GM12878 (cell line): ENCODE results near the gene PRDM4. TPM values are rescaled to one million over a fixed set of nuclear protein-coding genes. Genes with fewer than 3 reads are reported as not detected.

Experiments
- ATAC-seq: fragments of 200-7000 bp; cut with Tn5 transposase; 3 replicates; pipeline ENCODE4 v1.9.1; 2020; ENCODE audit warnings: mild to moderate bottlenecking, moderate library complexity
- BruUV-seq: library from RNA; stranded (reverse); fragments of 400-500 nt; replicated peaks from 2 replicates; lab custom pipeline; 2021; lab: Mats Ljungman, UMichigan
- CTCF ChIA-PET: fragments of 300-600 bp; sonication (Branson Sonifier 250); formaldehyde crosslinking; extraction: SDS; loops from one replicate; lab custom pipeline; 2021; ENCODE audit warnings: inconsistent platforms; lab: Yijun Ruan, JAX
- POLR2A ChIA-PET: fragments of 350-600 bp; formaldehyde crosslinking; extraction: SDS; loops from one replicate; lab custom pipeline; 2021; ENCODE audit warnings: inconsistent platforms; lab: Charles Lee
- RAD21 ChIA-PET: fragments of 300-600 bp; sonication (Branson Sonifier 250); formaldehyde crosslinking; loops from one replicate; lab custom pipeline; 2023; ENCODE audit warnings: antibody characterized with exemption; ENCODE audit not compliant: unreplicated experiment; lab: Charles Lee
- SMC1A ChIA-PET: fragments of 300-600 bp; sonication (Branson Sonifier 250); formaldehyde crosslinking; loops from one replicate; lab custom pipeline; 2023; ENCODE audit not compliant: unreplicated experiment, uncharacterized antibody; lab: Charles Lee
- DNase-seq: peaks from one replicate; pipeline ENCODE4 v3.0.0-alpha.2; 2011; ENCODE audit warnings: low read depth, low spot score
- FAIRE-seq: peaks from 3 replicates; lab custom pipeline; 2011; peaks lifted over from hg19 to GRCh38; lab: Jason Lieb, UNC
- H2AFZ ChIP-seq: 2 replicates; pipeline ENCODE4 v1.6.0; 2011; ENCODE audit warnings: low read depth, low read length, control low read depth; ENCODE audit not compliant: control insufficient read depth
- H3K27ac ChIP-seq: 2 replicates; pipeline ENCODE4 v1.5.1; 2011; ENCODE audit warnings: control low read depth; ENCODE audit not compliant: control insufficient read depth, insufficient read depth
- H3K27me3 ChIP-seq, 2 experiments: replicated peaks in 1 of 2; 2 replicates each; pipeline versions ENCODE4 v1.6.0 to v1.6.1; 2011; ENCODE audit warnings: low read length in 1 of 2; ENCODE audit not compliant: control insufficient read depth in 2 of 2, insufficient read depth in 2 of 2
- H3K36me3 ChIP-seq, 2 experiments: 2 replicates each; pipeline ENCODE4 v1.5.1; 2011; ENCODE audit warnings: low read length in 1 of 2; ENCODE audit not compliant: control insufficient read depth in 2 of 2, insufficient read depth in 2 of 2
- H3K4me1 ChIP-seq: 2 replicates; pipeline ENCODE4 v1.6.1; 2011; ENCODE audit warnings: mild to moderate bottlenecking, low read length, moderate library complexity, mixed read lengths; ENCODE audit not compliant: control insufficient read depth, insufficient read depth
- H3K4me2 ChIP-seq: 2 replicates; pipeline ENCODE4 v1.6.0; 2011; ENCODE audit warnings: control low read depth; ENCODE audit not compliant: control insufficient read depth, insufficient read depth
- H3K4me3 ChIP-seq: fragments of 200-600 bp; sonication (generic); 2 replicates; pipeline ENCODE4 v1.5.1; 2016
- H3K79me2 ChIP-seq: 2 replicates; pipeline ENCODE4 v1.6.0; 2011; ENCODE audit warnings: low read length; ENCODE audit not compliant: control insufficient read depth, insufficient read depth
- H3K9ac ChIP-seq: 2 replicates; pipeline ENCODE4 v1.8.0; 2011; ENCODE audit warnings: low read length, control low read depth, mixed read lengths; ENCODE audit not compliant: control insufficient read depth, insufficient read depth
- H3K9me3 ChIP-seq: replicated peaks from 3 replicates; pipeline ENCODE4 v1.5.1; 2011; ENCODE audit warnings: mild to moderate bottlenecking, low read length; ENCODE audit not compliant: control insufficient read depth, insufficient read depth
- H4K20me1 ChIP-seq: 2 replicates; pipeline ENCODE4 v1.6.0; 2011; ENCODE audit not compliant: control insufficient read depth, insufficient read depth
- BHLHE40 ChIP-seq, 2 experiments: fragments of 450-650 bp in 1 of 2; IDR thresholded peaks; 2 replicates each; pipeline ENCODE4 v1.6.1; 2011 to 2017; ENCODE audit warnings: low read depth in 2 of 2, borderline replicate concordance in 1 of 2, improper control_type of control experiment in 1 of 2, low read length in 1 of 2, mild to moderate bottlenecking in 1 of 2
- NR2F1 ChIP-seq: fragments of 450-650 bp; conservative IDR thresholded peaks from 2 replicates; pipeline ENCODE4 v1.6.1; 2017; ENCODE audit warnings: mild to moderate bottlenecking
- RAD51 ChIP-seq: fragments of 450-650 bp; IDR thresholded peaks from 2 replicates; pipeline ENCODE4 v1.6.1; 2016; ENCODE audit warnings: moderate library complexity, mild to moderate bottlenecking, inconsistent platforms
- RBBP5 ChIP-seq: fragments of 200-600 bp; sonication (generic); conservative IDR thresholded peaks from 2 replicates; pipeline ENCODE4 v1.6.1; 2016
- YBX1 ChIP-seq: fragments of 450-650 bp; IDR thresholded peaks from 2 replicates; pipeline ENCODE4 v1.6.1; 2016; ENCODE audit warnings: antibody characterized with exemption
- WGBS: methylation state at CpG from one replicate; pipeline ENCODE4 v1.1.6; 2016; ENCODE audit warnings: low lambda C conversion rate; ENCODE audit not compliant: insufficient replicate concordance, insufficient coverage; ENCODE audit errors: missing lambda C conversion rate; 5-methylcytosine and 5-hydroxymethylcytosine counted together
- in situ Hi-C: fragments of 300-500 bp; cut with MboI; formaldehyde crosslinking; loops from 9 replicates; pipeline ENCODE4 v1.14.3; 2018; ENCODE audit warnings: mixed read lengths
- intact Hi-C: fragments of 100-400 bp; cut with micrococcal nuclease; formaldehyde crosslinking; loops from one replicate; pipeline ENCODE4 v1.14.2; 2022; ENCODE audit not compliant: unreplicated experiment
- polyA plus RNA-seq, 11 experiments: library from polyadenylated mRNA; depleted of rRNA in 4 of 11; unstranded in 6 of 11; stranded (reverse) in 5 of 11; fragments of >200 nt; fragmentation: Nextera tagmentation in 4 of 11; fragmentation: Illumina TruSeq in 1 of 11; extraction: Ambion mirVana in 4 of 11; extraction: Trizol in 1 of 11; gene quantifications; 1 replicate in 1 of 11; 2 replicates in 10 of 11; pipeline versions ENCODE4 v1.2.1 to v1.2.3, GENCODE V29; 2011 to 2016; ENCODE audit warnings: inconsistent platforms in 2 of 11, missing spikeins in 2 of 11, low read depth in 1 of 11
- total RNA-seq, 4 experiments: library from RNA; depleted of rRNA in 3 of 4; stranded (reverse); fragments of >200 nt in 3 of 4; fragmentation: Illumina TruSeq in 1 of 4; extraction: Trizol in 1 of 4; gene quantifications; 2 replicates each; pipeline versions ENCODE4 v1.2.1 to v1.2.3, GENCODE V29; 2013 to 2021
- TF ChIP-seq, protein P1 (sequence below): IDR thresholded peaks from 2 replicates; pipeline ENCODE4 v1.6.1; 2011; ENCODE audit warnings: low read depth, low read length, improper control_type of control experiment, borderline replicate concordance
- TF ChIP-seq, protein P2 (sequence below): IDR thresholded peaks from 2 replicates; pipeline ENCODE4 v1.6.1; 2011; ENCODE audit warnings: borderline replicate concordance, low read depth, mild to moderate bottlenecking, moderate library complexity, mixed read lengths, low read length; ENCODE audit not compliant: insufficient read depth; ENCODE audit errors: extremely low read length

PRDM4 gene
- total and polyA plus RNA-seq, 10 of the 15 experiments (the other 5 are each of a cell fraction or from before 2014, with no cell fraction given), result 5.1 to 22.2 (median 15.0) TPM

DNA sequence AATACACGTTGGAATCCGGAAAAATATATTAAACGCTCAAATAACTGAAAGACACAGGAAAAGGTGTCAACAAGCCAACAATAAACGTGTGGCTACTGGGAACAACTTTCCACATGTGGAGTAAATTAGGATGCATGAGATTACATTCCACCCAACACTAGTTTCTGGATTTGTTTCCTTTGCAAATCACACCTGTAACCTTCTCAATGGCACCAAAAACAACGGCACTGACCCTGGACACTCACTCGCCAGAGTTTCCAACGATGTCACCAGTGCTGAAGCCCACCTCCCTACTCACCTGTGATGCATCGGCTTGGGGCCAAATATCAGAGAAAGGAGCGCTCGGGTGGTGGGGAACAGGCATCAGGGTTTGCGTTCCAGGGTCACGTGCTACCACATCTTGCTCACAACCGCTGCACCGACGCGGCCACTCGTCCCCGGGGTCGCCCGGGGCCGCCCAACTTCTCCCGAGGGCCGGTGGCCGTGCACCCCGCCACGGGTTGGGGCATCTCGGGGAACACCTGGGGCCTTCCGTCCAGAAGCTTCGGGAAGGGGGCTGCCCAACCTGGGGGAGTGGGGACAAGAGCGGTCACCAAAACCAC is 629 bp downstream of the PRDM4 start:
- Histone ChIP-seq H3K9me3 (no peaks in the 10 kb centered on the region), H4K20me1 (no peaks in the 10 kb centered on the region), H3K36me3 (peaks cover 2 to 5% of the 10 kb centered on the region in 2 experiments), H3K4me1 (peaks cover 3% of the 10 kb centered on the region; the same call in 1 of the 2 replicates), H2AFZ (peak overlapping the region; percentile 72), H3K4me2 (peak overlapping the region; percentile 83), H3K27me3 (no peaks in the 10 kb centered on the region), H3K27ac (peak overlapping the region; percentile 42), H3K9ac (peak overlapping the region; percentile 73), H3K79me2 (peaks cover 26% of the 10 kb centered on the region), H3K4me3 (peak overlapping the region; percentile 78)
- ChIA-PET CTCF (interaction anchor here (1.4 to 4.8 kb wide), 5 partner anchors 11 to 152 kb away, joined by 3 to 58 read pairs (median 6); no protein-coding TSS in a partner anchor), POLR2A (interaction anchor here (0.6 kb wide), 1 partner anchor 84 kb away, joined by 3 read pairs; no protein-coding TSS in a partner anchor), RAD21 (no interaction called here), SMC1A (interaction anchor here (1.3 to 4.2 kb wide), 8 partner anchors 11 to 126 kb away, joined by 3 to 20 read pairs (median 6); no protein-coding TSS in a partner anchor)
- DNase-seq (no peak), FAIRE-seq (no peak), ATAC-seq (peak; percentile 41)
- intact Hi-C loops (loop anchor here (2.0 to 5.0 kb wide), 2 partner anchors 76 to 142 kb away; partner anchors contain the start of gene PWP1), in situ Hi-C loops (no loop called here)
- BruUV-seq, result no TSS peak
- TF ChIP-seq BHLHE40 (IDR thresholded peaks at IDR 0.05; ENCODE audit: borderline replicate concordance in 1 of 2, low read depth in 2 of 2, low read length in 1 of 2), result peak; percentile 64 to 86; a peak in 3 of 4 replicates
- no peak for TF ChIP-seq RBBP5
- TF ChIP-seq, protein P1, sequence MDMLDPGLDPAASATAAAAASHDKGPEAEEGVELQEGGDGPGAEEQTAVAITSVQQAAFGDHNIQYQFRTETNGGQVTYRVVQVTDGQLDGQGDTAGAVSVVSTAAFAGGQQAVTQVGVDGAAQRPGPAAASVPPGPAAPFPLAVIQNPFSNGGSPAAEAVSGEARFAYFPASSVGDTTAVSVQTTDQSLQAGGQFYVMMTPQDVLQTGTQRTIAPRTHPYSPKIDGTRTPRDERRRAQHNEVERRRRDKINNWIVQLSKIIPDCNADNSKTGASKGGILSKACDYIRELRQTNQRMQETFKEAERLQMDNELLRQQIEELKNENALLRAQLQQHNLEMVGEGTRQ, result peak; percentile 9; the same call in 1 of the 2 replicates
- TF ChIP-seq, protein P2, sequence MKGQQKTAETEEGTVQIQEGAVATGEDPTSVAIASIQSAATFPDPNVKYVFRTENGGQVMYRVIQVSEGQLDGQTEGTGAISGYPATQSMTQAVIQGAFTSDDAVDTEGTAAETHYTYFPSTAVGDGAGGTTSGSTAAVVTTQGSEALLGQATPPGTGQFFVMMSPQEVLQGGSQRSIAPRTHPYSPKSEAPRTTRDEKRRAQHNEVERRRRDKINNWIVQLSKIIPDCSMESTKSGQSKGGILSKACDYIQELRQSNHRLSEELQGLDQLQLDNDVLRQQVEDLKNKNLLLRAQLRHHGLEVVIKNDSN, result peak; percentile 54
- TF ChIP-seq RAD51, result peak; percentile 68
- peak; percentile 22; the same call in 1 of the 2 replicates for TF ChIP-seq NR2F1
- no peak for TF ChIP-seq YBX1
- under 1% methylated on average over 28 of the region's 30 CpGs for WGBS
